Measurements from ENCODE around the gene SLC6A19. TPM values are rescaled to one million over a fixed set of nuclear protein-coding genes. Genes with fewer than 3 reads are reported as not detected.

Gene SLC6A19
- total and polyA plus RNA-seq, 8 donors = 0.13 to 5.5 (median 0.43) TPM; not detected in 3

DNA sequence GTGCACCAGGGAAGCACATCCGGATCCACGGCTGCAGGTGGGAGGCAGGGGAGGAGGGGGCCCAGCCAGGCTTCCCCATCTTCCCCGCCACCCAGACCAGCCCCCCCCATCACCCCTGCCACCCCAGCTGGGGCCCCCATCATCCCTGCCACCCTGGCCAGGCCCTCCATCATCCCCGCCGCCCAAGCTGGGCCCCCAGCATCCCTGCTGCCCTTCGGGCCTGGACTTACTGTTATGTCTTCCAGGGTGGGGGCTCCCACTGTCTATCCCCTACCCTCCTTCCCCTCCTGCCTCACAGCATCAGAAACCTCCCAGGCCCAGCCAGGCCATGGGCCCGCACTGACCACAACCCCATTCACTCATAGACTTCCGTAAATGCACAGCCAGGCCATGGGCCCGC is 51.3 kb downstream of the SLC6A19 start:
- Histone ChIP-seq H3K36me3 (no peaks in the 10 kb centered on the region), H3K4me1 (no peaks in the 10 kb centered on the region), H3K9me3 (no peaks in the 10 kb centered on the region), H3K27ac (no peak overlapping the region), H3K27me3 (peaks cover 0 to 35% (median 0%) of the 10 kb centered on the region in 3 donors), H3K4me3 (no peak overlapping the region)
- no peak for DNase-seq
- intact Hi-C loops (cut with DNase I; ENCODE audit: low total_unique reads) = no loop called here
- no peak for TF ChIP-seq POLR2A (IDR thresholded peaks at IDR 0.05)
- no peak for TF ChIP-seq POLR2AphosphoS5 (IDR thresholded peaks at IDR 0.05)
- TF ChIP-seq, protein P1, sequence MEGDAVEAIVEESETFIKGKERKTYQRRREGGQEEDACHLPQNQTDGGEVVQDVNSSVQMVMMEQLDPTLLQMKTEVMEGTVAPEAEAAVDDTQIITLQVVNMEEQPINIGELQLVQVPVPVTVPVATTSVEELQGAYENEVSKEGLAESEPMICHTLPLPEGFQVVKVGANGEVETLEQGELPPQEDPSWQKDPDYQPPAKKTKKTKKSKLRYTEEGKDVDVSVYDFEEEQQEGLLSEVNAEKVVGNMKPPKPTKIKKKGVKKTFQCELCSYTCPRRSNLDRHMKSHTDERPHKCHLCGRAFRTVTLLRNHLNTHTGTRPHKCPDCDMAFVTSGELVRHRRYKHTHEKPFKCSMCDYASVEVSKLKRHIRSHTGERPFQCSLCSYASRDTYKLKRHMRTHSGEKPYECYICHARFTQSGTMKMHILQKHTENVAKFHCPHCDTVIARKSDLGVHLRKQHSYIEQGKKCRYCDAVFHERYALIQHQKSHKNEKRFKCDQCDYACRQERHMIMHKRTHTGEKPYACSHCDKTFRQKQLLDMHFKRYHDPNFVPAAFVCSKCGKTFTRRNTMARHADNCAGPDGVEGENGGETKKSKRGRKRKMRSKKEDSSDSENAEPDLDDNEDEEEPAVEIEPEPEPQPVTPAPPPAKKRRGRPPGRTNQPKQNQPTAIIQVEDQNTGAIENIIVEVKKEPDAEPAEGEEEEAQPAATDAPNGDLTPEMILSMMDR (IDR thresholded peaks at IDR 0.05) = no peak
- no peak for TF ChIP-seq EP300 (IDR thresholded peaks at IDR 0.05)
- 91 to 96% (median 92%) methylated on average over 7 to 9 of the region's 9 CpGs for WGBS, 5 donors

DNA sequence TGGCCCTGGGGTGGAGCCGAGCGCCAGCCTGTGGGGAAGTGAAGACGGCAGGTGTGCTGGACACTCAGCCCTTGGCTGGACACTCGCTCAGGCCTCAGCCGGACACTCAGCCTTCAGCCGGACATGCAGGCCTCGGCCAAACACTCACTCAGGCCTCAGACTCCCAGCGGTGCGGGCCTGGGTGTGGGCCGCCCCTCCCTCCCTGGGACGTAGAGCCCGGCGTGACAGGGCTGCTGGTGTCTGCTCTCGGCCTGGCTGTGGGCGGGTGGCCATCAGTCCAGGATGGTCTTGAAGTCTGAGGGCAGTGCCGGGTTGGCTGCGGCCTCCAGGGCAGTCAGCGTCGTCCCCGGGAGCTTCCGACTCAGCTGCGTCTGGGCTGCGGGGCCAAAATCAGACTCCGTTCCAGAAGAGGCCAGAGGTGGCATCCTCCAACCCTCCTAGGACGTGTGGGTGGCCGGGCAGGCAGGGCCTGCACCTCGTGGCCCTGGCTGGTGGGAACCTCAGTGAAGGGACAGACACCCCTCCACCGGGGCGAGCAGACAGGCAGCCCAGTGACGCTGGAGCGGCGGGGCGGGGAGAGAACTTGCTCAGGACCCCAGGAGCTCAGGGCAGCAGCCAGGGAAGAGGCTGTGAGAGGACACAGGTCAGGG is 52.2 kb downstream of the SLC6A19 start:
- H3K36me3 ChIP-seq = no peaks in the 10 kb centered on the region
- DNase-seq = no peak
- no peaks in the 10 kb centered on the region for H3K4me1 ChIP-seq
- 86 to 92% (median 90%) methylated on average over 24 to 33 of the region's 33 CpGs for WGBS, 5 donors
- H3K27ac ChIP-seq = no peak overlapping the region
- H3K9me3 ChIP-seq = no peaks in the 10 kb centered on the region
- TF ChIP-seq EP300 (IDR thresholded peaks at IDR 0.05) = no peak
- TF ChIP-seq, protein P1 (IDR thresholded peaks at IDR 0.05) = no peak
- TF ChIP-seq POLR2AphosphoS5 (IDR thresholded peaks at IDR 0.05) = no peak
- no peak for TF ChIP-seq POLR2A (IDR thresholded peaks at IDR 0.05)
- H3K27me3 ChIP-seq = peaks cover 0 to 26% (median 0%) of the 10 kb centered on the region in 3 donors
- intact Hi-C loops (cut with DNase I; ENCODE audit: low total_unique reads) = no loop called here
- no peak overlapping the region for H3K4me3 ChIP-seq

DNA sequence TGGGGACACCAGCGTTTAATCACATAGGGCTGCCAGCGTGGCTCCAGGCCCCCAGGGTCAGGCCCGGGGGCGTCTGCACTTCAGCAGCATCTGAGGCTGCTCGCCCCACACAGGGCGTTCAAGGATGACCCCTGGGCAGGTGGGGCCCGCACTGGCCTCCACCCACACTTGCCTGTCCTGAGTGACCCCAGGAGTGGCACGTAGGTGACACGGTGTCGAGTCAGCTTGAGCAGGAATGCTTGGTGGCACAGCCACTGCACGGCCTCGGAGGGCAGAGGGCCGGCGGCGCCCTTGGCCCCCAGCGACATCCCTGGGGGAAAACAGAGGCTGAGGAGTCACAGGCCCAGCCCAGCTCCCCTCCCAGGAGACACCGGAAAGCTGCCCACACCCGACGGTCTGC is 52.8 kb downstream of the SLC6A19 start:
- DNase-seq = no peak
- no peaks in the 10 kb centered on the region for H3K36me3 ChIP-seq
- TF ChIP-seq POLR2A (IDR thresholded peaks at IDR 0.05) (no peak), EP300 (IDR thresholded peaks at IDR 0.05) (no peak), POLR2AphosphoS5 (IDR thresholded peaks at IDR 0.05) (no peak)
- TF ChIP-seq, protein P1 (IDR thresholded peaks at IDR 0.05) = no peak
- 87 to 95% (median 90%) methylated on average over 4 to 19 of the region's 19 CpGs for WGBS, 5 donors
- no peaks in the 10 kb centered on the region for H3K9me3 ChIP-seq
- intact Hi-C loops (cut with DNase I; ENCODE audit: low total_unique reads) = no loop called here
- no peak overlapping the region for H3K27ac ChIP-seq
- no peaks in the 10 kb centered on the region for H3K4me1 ChIP-seq
- H3K27me3 ChIP-seq = peaks cover 0 to 20% (median 0%) of the 10 kb centered on the region in 3 donors
- H3K4me3 ChIP-seq = no peak overlapping the region

DNA sequence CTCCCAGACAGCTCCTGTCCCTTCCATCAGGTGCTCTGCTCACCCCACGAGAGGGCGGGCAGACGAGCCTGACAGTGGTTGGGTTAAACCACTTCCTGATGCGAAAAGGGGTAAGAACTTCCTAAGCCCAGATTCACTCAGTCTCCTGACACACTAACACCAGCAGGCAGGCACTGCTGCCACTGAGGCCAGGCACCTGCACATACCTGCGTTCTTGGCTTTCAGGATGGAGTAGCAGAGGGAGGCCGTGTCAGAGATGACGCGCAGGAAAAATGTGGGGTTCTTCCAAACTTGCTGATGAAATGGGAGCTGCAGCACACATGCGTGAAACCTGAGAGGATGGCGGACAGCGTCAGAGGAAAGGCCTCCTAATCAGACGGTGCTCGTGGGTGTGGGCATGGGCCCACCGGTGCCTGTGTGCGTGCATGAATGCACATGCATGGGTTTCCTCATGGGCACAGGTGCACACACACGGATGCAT is 53.7 kb downstream of the SLC6A19 start:
- Histone ChIP-seq H3K4me3 (no peak overlapping the region), H3K27me3 (peaks cover 0 to 12% (median 0%) of the 10 kb centered on the region in 3 donors), H3K27ac (no peak overlapping the region), H3K36me3 (no peaks in the 10 kb centered on the region), H3K4me1 (no peaks in the 10 kb centered on the region), H3K9me3 (no peaks in the 10 kb centered on the region)
- WGBS, 5 donors = 73 to 83% (median 77%) methylated on average over 16 of the region's 16 CpGs
- TF ChIP-seq POLR2AphosphoS5 (IDR thresholded peaks at IDR 0.05) (no peak), EP300 (IDR thresholded peaks at IDR 0.05) (no peak), POLR2A (IDR thresholded peaks at IDR 0.05) (no peak)
- TF ChIP-seq, protein P1 (IDR thresholded peaks at IDR 0.05) = no peak
- intact Hi-C loops (cut with DNase I; ENCODE audit: low total_unique reads) = no loop called here
- DNase-seq = no peak

Measured in stomach (tissue), 9 donors.